GM19035 (cell line): ENCODE measurements around the gene CRHBP.
"Not testable (repeated sequence)": the region's sequence is repeated elsewhere in the genome, so short reads cannot be mapped to it uniquely, and the experiment has no call there.

Source experiments
- ATAC-seq: cut with Tn5 transposase; IDR thresholded peaks from one replicate; pipeline ENCODE4 v1.9.1; 2021; ENCODE audit not compliant: unreplicated experiment

The CRHBP gene, protein sequence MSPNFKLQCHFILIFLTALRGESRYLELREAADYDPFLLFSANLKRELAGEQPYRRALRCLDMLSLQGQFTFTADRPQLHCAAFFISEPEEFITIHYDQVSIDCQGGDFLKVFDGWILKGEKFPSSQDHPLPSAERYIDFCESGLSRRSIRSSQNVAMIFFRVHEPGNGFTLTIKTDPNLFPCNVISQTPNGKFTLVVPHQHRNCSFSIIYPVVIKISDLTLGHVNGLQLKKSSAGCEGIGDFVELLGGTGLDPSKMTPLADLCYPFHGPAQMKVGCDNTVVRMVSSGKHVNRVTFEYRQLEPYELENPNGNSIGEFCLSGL

GRCh38 chr5:76952795-76953536 lies at the start of gene CRHBP:
TSS of gene CRHBP (plus strand) at chr5:76953045. CDS start at chr5:76953135, 90 bp downstream.
- no peak for ATAC-seq

- ATAC-seq: no peak
Measured at GRCh38 chr5:76908166-76908565, 44.7 kb upstream of the CRHBP start.

GRCh38 chr5:76910344-76910933 lies 42.4 kb upstream of the CRHBP start:
- ATAC-seq: not testable (repeated sequence)

- not testable (repeated sequence) for ATAC-seq
Measured at GRCh38 chr5:76914671-76915070, 38.2 kb upstream of the CRHBP start.

GRCh38 chr5:76918539-76918938 lies 34.3 kb upstream of the CRHBP start:
- no peak for ATAC-seq

GRCh38 chr5:76920491-76920890 lies 32.4 kb upstream of the CRHBP start:
- ATAC-seq: no peak

DNA sequence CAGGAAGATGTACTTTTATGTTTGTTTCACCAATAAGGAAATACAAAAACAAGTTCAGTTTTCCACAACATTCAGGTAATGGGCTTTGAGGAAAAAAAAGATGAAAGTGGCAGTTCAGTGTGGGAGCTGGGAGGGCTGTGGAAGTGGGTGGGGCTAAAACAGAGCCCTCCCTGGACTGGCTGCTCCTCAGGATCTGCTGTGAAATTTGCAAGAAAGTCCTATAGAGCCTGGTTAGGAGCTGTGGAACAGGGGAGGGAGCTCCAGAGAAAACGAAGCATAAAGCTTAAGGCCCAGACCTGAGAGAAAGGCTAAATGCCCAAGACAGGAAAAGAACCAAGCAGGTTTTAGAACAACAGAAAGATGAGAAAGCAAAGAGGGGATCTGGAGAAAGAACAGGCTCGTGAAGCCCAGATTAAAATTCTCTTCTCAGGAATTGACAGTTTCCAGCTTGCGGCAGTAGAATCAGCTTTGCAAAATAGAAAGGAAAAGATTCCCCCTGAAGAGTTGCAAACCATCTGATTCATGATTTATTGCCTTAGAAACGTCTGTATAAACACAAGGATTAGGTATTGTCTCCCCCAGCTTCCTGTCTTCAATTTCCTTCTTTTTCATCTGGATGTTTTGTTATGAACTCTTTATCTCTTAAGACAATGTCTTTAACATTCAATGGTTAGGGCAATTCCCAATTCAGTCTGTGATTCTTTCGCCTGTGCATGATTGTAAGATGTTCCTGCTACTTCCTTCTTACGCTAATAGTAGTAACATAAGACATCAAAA lies 26.3 kb upstream of the CRHBP start:
- no peak for ATAC-seq

DNA sequence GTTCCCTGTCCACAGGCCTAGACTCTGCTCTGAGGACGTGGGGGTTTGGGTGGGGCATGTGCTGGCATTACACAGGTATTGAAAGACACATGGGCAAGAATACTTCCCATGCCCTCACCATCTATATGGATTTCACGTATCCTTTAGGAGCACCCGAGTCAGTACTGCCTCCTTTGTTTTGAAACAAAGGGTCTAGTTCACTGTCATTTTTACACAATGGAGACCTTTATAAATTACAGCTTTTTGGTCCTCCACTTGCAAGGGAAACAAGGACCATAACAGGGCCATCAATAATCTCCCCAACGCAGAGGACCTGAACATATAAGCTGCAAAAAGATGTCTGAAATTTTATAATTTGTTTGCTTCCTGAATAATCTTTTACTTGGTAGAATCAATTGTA lies 24.9 kb upstream of the CRHBP start:
- ATAC-seq: no peak

GRCh38 chr5:76930083-76930482 lies 22.8 kb upstream of the CRHBP start:
- ATAC-seq: no peak

- ATAC-seq: no peak
Measured at GRCh38 chr5:76938177-76938576, 14.7 kb upstream of the CRHBP start.

- ATAC-seq: no peak
Measured at GRCh38 chr5:76941000-76941399, 11.8 kb upstream of the CRHBP start.

DNA sequence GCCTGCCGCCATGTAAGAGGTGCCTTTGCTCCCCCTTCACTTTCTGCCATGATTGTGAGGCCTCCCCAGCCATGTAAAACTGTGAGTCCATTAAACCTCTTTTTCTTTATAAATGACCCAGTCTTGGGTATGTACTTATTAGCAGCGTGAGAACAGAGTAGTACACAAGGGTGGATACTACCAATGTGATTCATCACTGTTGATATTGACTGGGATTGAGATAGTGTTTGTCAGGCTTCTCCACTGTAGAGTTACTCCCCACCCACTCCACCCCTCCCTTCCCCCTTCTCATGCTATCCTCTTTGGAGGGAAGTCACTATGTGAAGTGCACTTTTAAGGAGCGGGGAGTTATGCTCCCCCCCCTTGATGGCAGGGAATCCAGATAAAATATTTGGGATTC lies 11.4 kb upstream of the CRHBP start:
- no peak for ATAC-seq

GRCh38 chr5:76942581-76942980 lies 10.3 kb upstream of the CRHBP start:
- ATAC-seq: no peak

GRCh38 chr5:76943006-76943405 lies 9.8 kb upstream of the CRHBP start:
- no peak for ATAC-seq

DNA sequence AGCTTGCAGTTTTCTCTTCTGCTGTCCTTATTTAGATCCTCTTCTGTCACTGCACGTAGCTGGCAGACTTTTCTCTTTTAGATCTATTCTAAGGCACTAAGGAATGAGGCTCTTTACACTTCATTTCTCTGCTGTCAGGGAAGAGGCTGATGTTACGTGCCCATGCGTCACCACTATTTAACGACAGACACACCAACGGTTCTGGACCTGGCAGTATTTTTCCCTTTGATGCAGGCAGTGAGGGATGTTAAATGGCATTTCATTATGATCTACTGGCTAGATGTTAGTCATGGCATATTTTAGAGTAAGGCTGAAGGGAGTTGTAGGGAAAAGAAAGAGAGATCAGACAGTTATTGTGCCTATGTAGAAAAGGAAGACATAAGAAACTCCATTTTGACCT lies 8.2 kb upstream of the CRHBP start:
- no peak for ATAC-seq

DNA sequence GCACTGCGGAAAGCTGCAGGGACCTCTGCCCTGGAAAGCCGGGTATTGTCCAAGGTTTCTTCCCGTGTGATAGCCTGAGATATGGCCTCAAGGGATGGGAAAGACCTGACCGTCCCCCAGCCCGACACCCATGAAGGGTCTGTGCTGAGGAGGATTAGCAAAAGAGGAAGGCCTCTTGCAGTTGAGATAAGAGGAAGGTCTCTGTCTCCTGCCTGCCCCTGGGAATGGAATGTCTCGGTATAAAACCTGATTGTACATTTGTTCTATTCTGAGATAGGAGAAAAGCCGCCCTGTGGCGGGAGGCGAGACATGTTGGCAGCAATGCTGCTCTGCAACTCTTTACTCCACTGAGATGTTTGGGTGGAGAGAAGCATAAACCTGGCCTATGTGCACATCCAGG lies 7.6 kb upstream of the CRHBP start:
- ATAC-seq: not testable (repeated sequence)

DNA sequence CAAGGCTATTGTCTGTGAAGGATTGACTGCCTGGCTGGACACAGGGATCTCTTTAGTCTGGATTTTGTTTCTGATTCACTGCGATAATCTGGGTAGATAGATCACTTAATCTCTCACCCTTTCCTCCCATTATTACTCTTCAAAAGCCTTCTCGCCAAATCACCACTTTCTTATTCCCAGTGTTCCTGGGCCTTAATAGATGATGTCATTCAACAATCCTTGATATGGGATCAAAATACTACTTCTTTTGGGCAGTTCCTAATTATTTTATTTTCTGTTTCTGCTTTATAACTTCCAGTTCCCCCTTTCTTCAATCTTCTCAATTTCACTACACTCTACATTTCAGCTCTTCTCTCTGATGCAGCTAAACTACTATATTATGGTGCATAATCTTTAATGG lies 6.8 kb upstream of the CRHBP start:
- ATAC-seq: no peak

- no peak for ATAC-seq
Measured at GRCh38 chr5:76947082-76947503, 5.8 kb upstream of the CRHBP start.

GRCh38 chr5:76953551-76954382 lies 922 bp downstream of the CRHBP start:
- ATAC-seq: no peak

- no peak for ATAC-seq
Measured at GRCh38 chr5:76954383-76954763, 1.5 kb downstream of the CRHBP start.
